KOPT-K1 (cell line): Measurements from ENCODE around the gene GJB6.

Experiments
- H3K27ac ChIP-seq: fragments of 200-600 bp; sonication (generic); 2 replicates; pipeline ENCODE4 v1.5.1; 2016; ENCODE audit warnings: antibody characterized with exemption, mild to moderate bottlenecking, low read depth, low read length; ENCODE audit not compliant: poor library complexity, severe bottlenecking
- H3K36me3 ChIP-seq: fragments of 200-600 bp; sonication (generic); 2 replicates; pipeline ENCODE4 v1.5.1; 2017; ENCODE audit warnings: antibody characterized with exemption, mild to moderate bottlenecking, low read length, moderate library complexity; ENCODE audit not compliant: insufficient read depth
- H3K9me3 ChIP-seq: fragments of 200-600 bp; sonication (generic); 2 replicates; pipeline ENCODE4 v1.5.1; 2017; ENCODE audit warnings: antibody characterized with exemption, low read length, mild to moderate bottlenecking; ENCODE audit not compliant: insufficient read depth, poor library complexity, severe bottlenecking

GJB6 gene

GRCh38 chr13:20197361-20197834 lies 34.7 kb downstream of the GJB6 start:
- Histone ChIP-seq H3K9me3 (peaks cover 7% of the 10 kb centered on the region), H3K36me3 (no peaks in the 10 kb centered on the region), H3K27ac (no peak overlapping the region)

GRCh38 chr13:20195801-20196200 lies 36.3 kb downstream of the GJB6 start:
- H3K9me3 ChIP-seq = no peaks in the 10 kb centered on the region
- no peaks in the 10 kb centered on the region for H3K36me3 ChIP-seq
- H3K27ac ChIP-seq = no peak overlapping the region

DNA sequence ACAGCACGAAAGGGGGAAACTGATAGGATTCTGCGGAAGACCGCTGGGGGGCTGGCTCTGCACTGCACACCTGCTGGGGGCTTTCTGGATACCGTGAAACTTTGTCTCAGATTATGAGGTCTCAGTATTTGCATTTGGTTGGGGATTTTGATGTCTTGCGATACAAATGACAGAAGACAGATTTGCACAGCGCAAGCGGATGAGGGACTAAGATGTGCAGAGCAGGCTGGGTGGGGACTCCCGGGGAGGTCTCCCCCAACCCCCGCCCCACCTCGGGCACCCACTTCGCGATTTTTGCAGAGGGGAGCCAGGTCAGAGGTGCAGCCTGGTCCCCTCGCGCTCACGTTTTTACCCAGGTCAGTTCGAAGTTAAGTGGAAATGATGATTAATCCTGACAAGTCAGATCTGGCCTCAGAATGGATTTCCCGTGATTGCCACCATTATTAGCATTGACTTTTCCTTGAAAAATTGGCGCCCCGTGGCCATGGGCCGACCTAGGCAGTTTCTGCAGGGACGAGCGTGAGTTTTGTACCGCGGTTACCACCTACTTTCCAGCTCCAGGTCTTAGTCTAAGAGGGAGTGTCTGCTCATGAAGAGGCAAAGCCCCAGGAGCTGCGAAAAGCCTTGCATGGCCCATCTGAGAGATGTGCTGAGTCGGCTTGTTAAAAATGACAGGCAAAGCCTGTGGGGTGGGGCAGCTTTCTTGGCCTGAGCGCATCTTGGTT lies 38.0 kb downstream of the GJB6 start:
- Histone ChIP-seq H3K9me3 (no peaks in the 10 kb centered on the region), H3K36me3 (no peaks in the 10 kb centered on the region), H3K27ac (no peak overlapping the region)

DNA sequence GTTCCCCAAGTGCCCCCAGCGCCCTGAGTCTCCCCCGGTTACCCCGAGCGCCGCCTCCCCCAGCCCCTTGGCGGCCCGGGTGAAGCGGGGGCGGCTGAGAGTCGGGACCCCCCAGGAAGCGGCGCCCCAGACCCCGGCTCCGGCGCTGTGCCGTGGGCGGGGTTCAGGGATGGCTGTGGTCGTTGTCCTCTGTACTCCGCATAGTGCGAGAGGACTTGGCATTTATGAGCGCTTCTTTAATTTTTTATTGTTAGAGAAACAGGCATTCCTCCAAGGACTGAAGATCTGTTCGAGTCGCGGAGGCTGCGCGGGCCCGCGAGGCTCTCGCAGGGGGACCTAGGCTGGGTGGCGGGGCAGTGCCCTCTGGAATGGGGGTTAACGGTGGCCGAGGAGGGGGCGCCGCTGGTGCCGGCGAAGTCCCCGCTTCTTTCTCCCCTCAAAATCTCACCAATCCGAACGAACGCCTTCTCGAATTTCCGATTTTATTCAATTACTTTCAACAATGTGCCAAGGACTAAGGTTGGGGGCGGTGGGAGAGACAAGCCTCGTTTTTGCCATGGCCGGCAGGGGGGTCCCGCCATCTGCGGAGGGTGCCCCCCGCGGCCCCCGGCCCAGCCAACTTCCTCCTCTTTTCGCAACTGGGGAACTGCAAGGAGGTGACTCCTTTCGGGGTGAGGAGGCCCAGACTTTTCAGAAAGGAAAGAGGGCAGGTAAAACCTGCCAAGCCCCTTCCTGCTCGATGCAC lies 38.8 kb downstream of the GJB6 start:
- Histone ChIP-seq H3K27ac (no peak overlapping the region), H3K9me3 (no peaks in the 10 kb centered on the region), H3K36me3 (no peaks in the 10 kb centered on the region)

DNA sequence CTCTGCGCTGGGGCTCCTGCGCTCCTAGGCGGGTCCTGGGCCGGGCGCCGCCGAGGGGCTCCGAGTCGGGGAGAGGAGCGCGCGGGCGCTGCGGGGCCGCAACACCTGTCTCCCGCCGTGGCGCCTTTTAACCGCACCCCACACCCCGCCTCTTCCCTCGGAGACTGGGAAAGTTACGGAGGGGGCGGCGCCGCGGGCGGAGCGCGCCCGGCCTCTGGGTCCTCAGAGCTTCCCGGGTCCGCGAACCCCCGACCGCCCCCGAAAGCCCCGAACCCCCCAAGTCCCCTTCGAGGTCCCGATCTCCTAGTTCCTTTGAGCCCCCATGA lies 39.3 kb downstream of the GJB6 start, which contains the start of gene GJB2:
GJB2 (minus strand) TSS at position 103 of the 326 bp plus-strand sequence. CDS start 3,357 bp downstream, outside the sequence.
- Histone ChIP-seq H3K36me3 (no peaks in the 10 kb centered on the region), H3K9me3 (no peaks in the 10 kb centered on the region), H3K27ac (no peak within 1 kb of the TSS)

DNA sequence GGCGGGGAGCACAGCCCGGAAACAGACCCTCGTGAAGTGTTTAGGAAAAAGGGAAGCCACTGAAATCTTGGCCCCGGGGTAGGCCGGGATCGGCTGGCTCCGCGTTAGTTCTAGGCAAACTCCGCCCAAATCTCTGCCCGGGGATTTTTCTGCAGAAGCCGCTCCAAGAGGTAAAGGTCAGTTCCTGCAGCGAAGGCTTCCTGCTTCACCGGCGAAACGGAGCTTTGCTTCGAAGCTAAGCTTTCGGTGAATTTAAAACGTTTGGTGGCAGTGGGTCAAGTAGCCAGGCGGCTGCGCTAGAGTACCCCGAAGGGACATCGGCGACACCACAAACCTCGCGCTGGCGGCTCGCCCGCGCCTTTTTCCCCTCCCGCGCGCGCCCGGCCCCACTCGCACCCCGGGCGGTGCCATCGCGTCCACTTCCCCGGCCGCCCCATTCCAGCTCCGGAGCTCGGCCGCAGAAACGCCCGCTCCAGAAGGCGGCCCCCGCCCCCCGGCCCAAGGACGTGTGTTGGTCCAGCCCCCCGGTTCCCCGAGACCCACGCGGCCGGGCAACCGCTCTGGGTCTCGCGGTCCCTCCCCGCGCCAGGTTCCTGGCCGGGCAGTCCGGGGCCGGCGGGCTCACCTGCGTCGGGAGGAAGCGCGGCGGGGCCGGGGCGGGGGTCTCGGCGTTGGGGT lies 39.8 kb downstream of the GJB6 start:
- Histone ChIP-seq H3K27ac (no peak overlapping the region), H3K36me3 (no peaks in the 10 kb centered on the region)

DNA sequence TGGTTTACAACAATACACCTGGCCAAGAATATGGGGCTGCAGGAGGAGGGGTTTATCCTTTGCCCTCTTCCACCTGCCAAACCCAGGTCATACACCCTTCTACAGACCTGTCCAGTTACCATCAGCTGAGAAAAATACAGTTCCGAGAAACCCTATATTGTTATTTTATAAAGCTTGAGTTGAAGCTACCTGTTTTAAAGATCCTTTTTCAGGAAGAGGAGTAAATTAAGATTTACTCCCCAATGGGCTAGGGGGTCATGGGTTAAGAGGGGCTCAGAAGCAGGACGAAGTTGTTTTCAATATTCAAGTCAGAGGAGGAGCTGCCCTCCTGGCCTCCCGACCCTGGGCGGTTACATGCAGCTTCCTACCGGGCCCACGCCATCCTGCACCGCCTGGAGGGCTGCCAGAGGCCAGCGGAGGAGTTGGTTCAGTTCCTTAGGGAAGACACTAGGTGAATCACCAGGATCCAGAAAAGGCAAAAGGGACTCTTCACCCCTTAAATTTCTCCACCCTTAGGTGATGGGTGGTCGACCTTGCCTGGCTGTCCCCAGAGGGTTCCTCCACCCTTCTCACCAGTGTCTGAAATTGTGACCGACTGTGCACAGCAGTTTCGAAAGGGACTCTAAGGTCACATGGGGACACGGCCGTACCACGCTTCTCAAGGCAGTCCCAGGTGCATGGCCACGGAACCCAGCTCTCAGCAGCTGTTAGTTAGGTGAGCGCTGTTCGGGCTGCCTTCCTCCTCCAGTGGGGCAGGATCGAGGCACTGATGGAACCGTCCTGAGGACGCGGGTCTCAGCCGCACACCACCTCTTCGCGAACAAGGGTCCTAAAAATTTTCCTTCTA lies 40.6 kb downstream of the GJB6 start:
- no peaks in the 10 kb centered on the region for H3K36me3 ChIP-seq
- H3K27ac ChIP-seq = no peak overlapping the region
- H3K9me3 ChIP-seq = no peaks in the 10 kb centered on the region

More for the DNA sequence above, 39.8 kb downstream of the GJB6 start:
- H3K9me3 ChIP-seq = no peaks in the 10 kb centered on the region

DNA sequence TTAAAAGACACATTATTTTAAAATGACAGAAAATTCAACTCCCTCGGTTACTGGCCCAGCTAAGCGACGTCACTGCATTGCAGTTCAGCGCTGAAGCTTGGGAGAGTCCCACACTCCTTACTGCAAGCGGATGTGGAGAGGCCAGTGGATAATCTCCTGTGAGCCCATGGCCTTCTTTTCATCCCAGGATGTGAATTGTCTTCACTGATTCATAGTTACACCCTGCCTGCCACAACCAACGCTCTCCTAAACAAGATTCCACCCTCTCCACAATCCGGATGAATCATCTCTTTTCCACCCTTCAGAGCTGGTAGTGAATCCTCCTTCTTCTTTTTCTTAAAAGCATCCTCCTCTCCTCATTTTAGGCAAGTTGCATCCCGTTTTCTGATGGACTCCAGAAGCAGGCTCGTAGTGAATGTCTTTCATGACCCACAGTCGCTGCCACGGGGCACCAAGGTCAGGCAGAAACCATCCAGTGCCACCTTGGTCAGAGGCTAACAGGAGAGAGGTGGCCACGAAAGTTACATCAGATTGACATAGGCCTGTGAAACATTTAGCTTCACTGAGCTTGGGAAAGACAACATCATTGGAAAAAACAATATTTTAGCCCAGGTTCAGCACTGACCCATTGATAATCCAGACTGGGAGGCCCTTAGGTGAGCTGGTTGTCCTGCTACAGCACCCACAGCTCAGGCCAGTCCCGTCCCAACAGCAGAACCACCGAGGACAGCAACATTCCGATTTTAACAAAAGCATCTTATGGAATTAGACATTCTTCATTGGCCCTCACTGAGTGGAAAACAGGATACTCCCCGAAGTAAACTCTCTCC lies 41.4 kb downstream of the GJB6 start:
- Histone ChIP-seq H3K27ac (no peak overlapping the region), H3K9me3 (no peaks in the 10 kb centered on the region), H3K36me3 (no peaks in the 10 kb centered on the region)

GRCh38 chr13:20190076-20190475 lies 42.0 kb downstream of the GJB6 start:
- H3K36me3 ChIP-seq = no peaks in the 10 kb centered on the region
- H3K27ac ChIP-seq = no peak overlapping the region
- H3K9me3 ChIP-seq = no peaks in the 10 kb centered on the region

- no peaks in the 10 kb centered on the region for H3K9me3 ChIP-seq
- no peaks in the 10 kb centered on the region for H3K36me3 ChIP-seq
Measured at GRCh38 chr13:20188667-20189553, 43.2 kb downstream of the GJB6 start.

GRCh38 chr13:20186771-20187170 lies 45.3 kb downstream of the GJB6 start:
- Histone ChIP-seq H3K9me3 (no peaks in the 10 kb centered on the region), H3K36me3 (no peaks in the 10 kb centered on the region), H3K27ac (no peak overlapping the region)

More at GRCh38 chr13:20188667-20189553, 43.2 kb downstream of the GJB6 start:
- no peak overlapping the region for H3K27ac ChIP-seq

DNA sequence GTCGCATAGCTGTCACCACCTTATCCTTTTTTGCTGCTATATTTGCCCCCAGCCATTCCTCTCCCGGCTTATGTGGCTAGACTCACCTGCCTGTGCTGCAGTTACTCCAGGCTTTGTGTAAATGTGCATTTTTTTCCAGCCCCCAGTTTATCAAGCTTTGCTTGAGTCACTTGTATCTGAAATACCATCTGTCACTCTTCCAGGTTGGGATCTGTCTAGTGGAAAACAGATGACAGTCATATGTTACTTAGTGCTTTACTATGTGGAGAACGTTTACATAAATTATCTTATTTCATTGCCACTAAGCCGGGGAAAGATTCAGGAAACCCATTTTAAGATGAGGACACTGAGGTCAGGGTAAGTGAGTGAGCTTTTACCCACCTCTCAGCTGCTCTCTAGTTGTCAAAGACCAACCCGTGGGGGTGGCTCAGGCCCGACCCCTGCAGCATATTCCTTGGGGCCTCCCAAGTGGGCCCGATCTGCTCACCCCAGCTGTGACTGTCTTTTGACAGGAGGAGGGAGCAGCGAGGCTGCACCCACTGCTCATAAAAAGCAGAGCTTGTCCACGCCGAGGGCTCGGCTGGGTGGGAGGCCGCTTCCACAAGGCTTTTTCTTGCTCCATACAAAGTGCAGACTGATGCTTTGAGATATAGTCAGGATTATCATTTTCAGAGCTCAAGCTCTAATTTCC lies 46.6 kb downstream of the GJB6 start:
- no peaks in the 10 kb centered on the region for H3K9me3 ChIP-seq
- no peak overlapping the region for H3K27ac ChIP-seq
- no peaks in the 10 kb centered on the region for H3K36me3 ChIP-seq
